ENCODE data around the gene SYNGR1.

The SYNGR1 gene

DNA sequence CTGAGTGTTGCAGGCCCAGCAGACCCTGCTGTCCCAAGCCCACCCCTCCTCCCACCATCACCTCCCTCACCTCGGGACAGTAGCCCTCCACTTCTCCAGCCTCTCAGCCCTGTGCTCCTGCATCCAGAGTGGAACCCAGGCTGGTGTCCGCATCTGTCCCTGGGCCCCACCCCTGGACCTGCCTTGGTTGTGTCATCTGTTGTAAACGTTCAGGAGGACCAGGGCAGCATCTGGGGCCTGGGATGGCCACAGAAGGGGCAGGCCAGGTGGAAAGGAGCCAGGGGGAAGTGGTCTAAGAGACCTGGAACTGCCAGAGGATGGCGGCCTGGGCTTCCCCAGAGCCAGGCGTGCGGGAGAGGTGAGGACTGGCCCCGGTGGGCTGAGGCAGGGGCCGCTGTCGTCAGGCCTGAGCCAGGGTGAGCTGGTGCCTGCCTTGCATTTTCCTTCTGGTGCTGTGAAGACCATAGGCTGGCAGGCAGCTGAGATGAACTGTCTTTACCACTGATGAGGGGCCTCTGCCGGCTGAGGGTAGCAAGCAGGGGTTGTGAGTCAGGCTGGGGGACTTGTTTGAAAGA lies 80.9 kb downstream of the SYNGR1 start:
- TF ChIP-seq, protein P1, sequence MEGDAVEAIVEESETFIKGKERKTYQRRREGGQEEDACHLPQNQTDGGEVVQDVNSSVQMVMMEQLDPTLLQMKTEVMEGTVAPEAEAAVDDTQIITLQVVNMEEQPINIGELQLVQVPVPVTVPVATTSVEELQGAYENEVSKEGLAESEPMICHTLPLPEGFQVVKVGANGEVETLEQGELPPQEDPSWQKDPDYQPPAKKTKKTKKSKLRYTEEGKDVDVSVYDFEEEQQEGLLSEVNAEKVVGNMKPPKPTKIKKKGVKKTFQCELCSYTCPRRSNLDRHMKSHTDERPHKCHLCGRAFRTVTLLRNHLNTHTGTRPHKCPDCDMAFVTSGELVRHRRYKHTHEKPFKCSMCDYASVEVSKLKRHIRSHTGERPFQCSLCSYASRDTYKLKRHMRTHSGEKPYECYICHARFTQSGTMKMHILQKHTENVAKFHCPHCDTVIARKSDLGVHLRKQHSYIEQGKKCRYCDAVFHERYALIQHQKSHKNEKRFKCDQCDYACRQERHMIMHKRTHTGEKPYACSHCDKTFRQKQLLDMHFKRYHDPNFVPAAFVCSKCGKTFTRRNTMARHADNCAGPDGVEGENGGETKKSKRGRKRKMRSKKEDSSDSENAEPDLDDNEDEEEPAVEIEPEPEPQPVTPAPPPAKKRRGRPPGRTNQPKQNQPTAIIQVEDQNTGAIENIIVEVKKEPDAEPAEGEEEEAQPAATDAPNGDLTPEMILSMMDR (conservative IDR thresholded peaks at IDR 0.05): no peak
- TF ChIP-seq ZFX (IDR thresholded peaks at IDR 0.05): no peak
- H3K27ac ChIP-seq: no peak overlapping the region

DNA sequence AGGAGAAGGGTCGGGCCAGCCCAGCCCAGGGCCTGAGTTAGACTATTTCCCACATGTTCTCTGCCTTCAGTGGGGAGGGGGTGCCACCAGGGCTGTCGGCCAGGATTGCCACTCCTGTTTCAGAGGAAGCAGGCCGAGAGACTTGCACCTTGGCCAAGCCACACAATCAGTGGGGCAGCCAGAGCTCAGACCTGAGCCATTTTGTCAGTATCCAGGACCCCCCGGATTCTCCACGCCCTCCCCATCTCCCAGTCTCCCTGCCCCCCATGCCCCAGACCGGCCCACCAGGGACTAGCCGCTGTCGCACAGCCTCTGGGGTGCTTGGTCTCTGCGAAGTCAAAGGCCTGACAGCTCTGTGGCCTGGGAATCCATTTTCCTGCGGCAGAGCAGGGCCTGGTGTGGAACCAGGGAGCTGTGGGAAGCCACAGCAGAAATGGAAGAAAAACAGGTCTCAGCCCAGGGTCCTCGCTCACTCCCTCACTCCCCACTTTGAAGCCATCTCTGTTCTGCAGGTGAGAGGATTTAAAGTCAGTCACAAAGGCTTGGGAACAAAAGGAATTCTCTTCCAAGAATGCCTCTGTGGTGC lies 81.5 kb downstream of the SYNGR1 start:
- H3K27ac ChIP-seq: no peak overlapping the region
- no peak for TF ChIP-seq ZFX (IDR thresholded peaks at IDR 0.05)
- TF ChIP-seq, protein P1 (conservative IDR thresholded peaks at IDR 0.05): no peak

DNA sequence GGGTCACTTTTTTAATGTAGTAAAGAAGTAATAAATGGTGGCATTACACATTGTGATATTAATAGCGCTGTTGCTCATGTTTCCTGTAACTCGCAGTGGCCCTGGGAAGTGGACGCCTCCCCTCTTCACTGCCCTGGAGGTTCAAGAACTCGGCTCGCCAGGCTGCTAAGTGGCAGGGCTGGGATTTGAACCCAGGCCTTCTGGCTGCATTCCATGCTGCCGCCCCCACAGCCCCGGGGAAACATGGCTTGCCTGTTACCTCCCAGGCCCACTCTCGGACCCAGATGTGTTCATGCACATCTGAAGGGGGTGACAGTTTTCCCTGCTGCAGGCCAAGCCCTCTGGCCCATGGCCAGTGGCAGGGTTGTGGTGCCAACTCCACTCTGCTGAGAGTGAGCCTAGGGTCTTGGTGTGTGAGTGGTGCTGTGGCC lies 82.0 kb downstream of the SYNGR1 start:
- H3K27ac ChIP-seq: no peak overlapping the region

DNA sequence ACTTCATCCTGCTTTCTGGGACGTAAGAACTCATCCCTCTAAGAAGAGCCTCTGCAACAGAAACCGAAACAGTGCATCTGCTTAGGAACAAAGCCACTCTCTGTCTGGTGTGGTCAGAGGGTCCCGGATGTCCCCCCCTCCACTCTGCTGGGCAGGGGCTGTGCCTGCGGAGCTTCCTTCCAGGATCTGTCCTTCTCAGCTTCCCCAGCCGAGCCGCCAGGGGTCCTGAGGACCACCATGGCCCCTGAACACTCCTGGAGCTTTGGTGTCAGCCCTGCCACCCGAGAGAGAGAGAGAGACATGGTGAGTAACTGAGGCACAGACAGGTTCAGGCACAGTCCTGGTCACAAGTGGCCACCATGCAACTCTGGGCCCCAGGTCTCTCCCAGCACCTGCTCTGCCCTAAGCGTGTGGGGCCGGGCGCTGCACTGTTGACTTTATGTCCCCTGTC lies 82.6 kb downstream of the SYNGR1 start:
- TF ChIP-seq, protein P1 (conservative IDR thresholded peaks at IDR 0.05): no peak
- TF ChIP-seq ZFX (IDR thresholded peaks at IDR 0.05): no peak

More for the DNA sequence above, 82.0 kb downstream of the SYNGR1 start:
- TF ChIP-seq ZFX (IDR thresholded peaks at IDR 0.05): no peak
- TF ChIP-seq, protein P1 (conservative IDR thresholded peaks at IDR 0.05): no peak

DNA sequence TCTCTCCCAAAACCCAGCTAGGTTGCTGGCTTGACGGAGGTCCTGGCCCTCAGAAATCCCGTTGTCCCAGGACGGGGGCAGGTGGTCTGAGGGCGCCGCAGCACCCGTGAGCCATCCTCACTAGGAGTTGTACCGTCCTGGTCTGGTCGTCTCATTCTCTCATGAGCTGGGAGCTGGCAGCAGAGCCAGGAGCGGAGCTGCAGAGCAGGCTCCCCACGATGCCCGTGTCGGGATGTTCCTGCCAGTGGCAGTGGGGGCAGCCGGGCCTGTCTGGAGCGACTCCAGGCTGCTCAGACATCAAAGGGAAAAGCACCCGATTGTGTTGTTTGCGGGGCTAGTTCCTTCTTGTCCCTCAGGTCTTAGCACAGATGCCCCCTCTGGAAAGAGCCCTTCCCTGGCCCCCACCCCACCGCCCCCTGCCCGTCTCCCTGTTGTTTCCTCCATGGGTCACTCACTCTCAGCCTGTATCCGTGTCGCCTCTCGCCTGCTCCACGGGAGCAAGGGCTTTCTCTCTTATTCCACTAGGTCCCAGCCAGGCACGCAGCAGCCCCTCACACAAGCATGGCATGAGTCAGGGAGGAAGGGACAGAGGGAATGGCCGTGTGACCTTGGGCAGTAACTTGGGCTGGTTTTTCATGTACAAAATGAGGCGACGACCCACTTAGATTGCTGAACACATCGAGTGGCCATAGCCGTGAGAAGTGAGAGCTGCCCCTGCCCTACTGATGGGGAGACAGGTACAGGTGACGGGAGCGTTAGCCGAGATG lies 83.9 kb downstream of the SYNGR1 start:
- TF ChIP-seq, protein P1 (conservative IDR thresholded peaks at IDR 0.05): no peak
- TF ChIP-seq ZFX (IDR thresholded peaks at IDR 0.05): no peak
- no peak overlapping the region for H3K27ac ChIP-seq

More for the DNA sequence above, 82.6 kb downstream of the SYNGR1 start:
- H3K27ac ChIP-seq: no peak overlapping the region

DNA sequence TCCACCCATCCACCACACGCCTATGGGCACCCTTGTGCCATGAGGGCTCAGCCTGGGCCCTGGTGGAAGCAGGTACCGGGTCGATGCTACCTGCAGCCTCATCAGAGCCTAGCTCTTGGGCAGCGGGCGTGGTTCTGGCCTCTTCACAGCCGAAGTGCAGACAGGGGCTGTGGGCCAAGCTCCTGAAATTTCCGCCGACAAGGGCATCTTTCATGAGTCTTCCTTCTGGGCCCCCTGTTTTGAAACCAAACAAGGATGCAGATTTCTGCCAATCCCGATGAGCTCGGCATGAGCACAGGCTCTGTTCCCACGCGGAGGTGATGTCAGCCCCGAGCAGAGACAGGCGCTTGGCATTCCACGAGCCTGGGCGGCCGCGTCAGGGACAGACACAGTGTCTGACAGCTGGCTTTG lies 84.5 kb downstream of the SYNGR1 start:
- TF ChIP-seq ZFX (IDR thresholded peaks at IDR 0.05): no peak
- TF ChIP-seq, protein P1 (conservative IDR thresholded peaks at IDR 0.05): no peak

DNA sequence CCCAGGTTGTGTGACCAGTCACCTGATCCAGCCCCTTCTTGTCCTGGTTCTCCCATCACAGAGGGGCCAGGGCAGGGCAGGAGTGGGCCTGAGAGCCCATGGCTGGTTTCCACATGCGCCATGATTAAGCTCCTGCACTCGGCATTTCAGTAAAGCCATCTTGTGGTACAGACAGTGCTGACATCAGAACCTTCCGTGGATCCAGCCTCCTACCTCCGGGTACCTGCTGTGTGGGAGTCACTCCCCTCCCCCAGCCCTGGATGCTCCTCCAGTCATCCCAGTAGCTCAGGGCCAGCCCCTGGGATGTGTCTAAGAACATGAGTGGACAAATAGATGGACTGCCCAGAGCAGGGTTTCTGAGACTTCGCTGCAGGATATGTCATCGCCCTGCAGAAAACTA lies 84.9 kb downstream of the SYNGR1 start:
- H3K27ac ChIP-seq: no peak overlapping the region
- TF ChIP-seq, protein P1 (conservative IDR thresholded peaks at IDR 0.05): no peak
- no peak for TF ChIP-seq ZFX (IDR thresholded peaks at IDR 0.05)

More for the DNA sequence above, 84.5 kb downstream of the SYNGR1 start:
- no peak overlapping the region for H3K27ac ChIP-seq

All from C4-2B (cell line).